SK-N-SH (cell line): ENCODE data around the gene THYN1. TPM values are rescaled to one million over a fixed set of nuclear protein-coding genes. Genes with fewer than 3 reads are reported as not detected.

ENCODE experiments used
- CTCF ChIA-PET: fragments of 300-600, 350-600 bp; formaldehyde crosslinking; extraction: SDS; loops from one replicate; lab custom pipeline; 2021; lab: Yijun Ruan, JAX
- POLR2A ChIA-PET: fragments of 350-600 bp; sonication (Branson Sonifier 250); formaldehyde crosslinking; extraction: SDS; loops from one replicate; lab custom pipeline; 2020; ENCODE audit warnings: antibody characterized with exemption, inconsistent platforms; lab: Yijun Ruan, JAX
- DNase-seq: peaks from one replicate; pipeline ENCODE4 v3.0.0; 2012
- H2AFZ ChIP-seq: fragments of 200-600 bp; sonication (generic); 2 replicates; pipeline ENCODE4 v1.8.1; 2016; ENCODE audit warnings: antibody characterized with exemption, mild to moderate bottlenecking, low read depth
- H3F3A ChIP-seq: fragments of 200-600 bp; sonication (generic); replicated peaks from 2 replicates; pipeline ENCODE3; 2016; ENCODE audit warnings: antibody characterized with exemption, mild to moderate bottlenecking; ENCODE audit not compliant: insufficient read depth
- H3K27ac ChIP-seq, 2 experiments: fragments of 200-500 bp in 1 of 2; fragments of 200-600 bp in 1 of 2; sonication (Bioruptor generic) in 1 of 2; sonication (generic), shearing (Covaris generic) in 1 of 2; 2 replicates each; pipeline versions ENCODE4 v1.5.1 to v1.6.1; 2014 to 2016; ENCODE audit warnings: low read depth in 2 of 2, inconsistent platforms in 1 of 2, low read length in 1 of 2, mild to moderate bottlenecking in 1 of 2, mixed read lengths in 1 of 2
- H3K27me3 ChIP-seq: fragments of 200-600 bp; sonication (generic), shearing (Covaris generic); 2 replicates; pipeline ENCODE4 v1.6.1; 2016; ENCODE audit warnings: mixed run types; ENCODE audit not compliant: insufficient read depth
- H3K36me3 ChIP-seq, 2 experiments: fragments of 200-500 bp in 1 of 2; fragments of 200-600 bp in 1 of 2; sonication (Bioruptor generic) in 1 of 2; sonication (generic) in 1 of 2; replicated peaks in 1 of 2; 2 replicates each; pipeline versions ENCODE3 to v1.5.1; 2014 to 2016; ENCODE audit warnings: low read length in 1 of 2, mild to moderate bottlenecking in 1 of 2; ENCODE audit not compliant: insufficient read depth in 2 of 2, control insufficient read depth in 1 of 2
- H3K4me1 ChIP-seq, 2 experiments: fragments of 200-500 bp in 1 of 2; fragments of 200-600 bp in 1 of 2; sonication (Bioruptor generic) in 1 of 2; sonication (generic), shearing (Covaris generic) in 1 of 2; 2 replicates each; pipeline versions ENCODE4 v1.5.1 to v1.6.1; 2014 to 2016; ENCODE audit warnings: low read depth in 1 of 2, low read length in 1 of 2, mixed run types in 1 of 2; ENCODE audit not compliant: insufficient read depth in 2 of 2, control insufficient read depth in 1 of 2
- H3K4me2 ChIP-seq: fragments of 200-600 bp; sonication (generic), shearing (Covaris generic); 2 replicates; pipeline ENCODE4 v1.6.1; 2017; ENCODE audit warnings: mixed run types
- H3K4me3 ChIP-seq, 2 experiments: fragments of 200-500 bp in 1 of 2; fragments of 200-600 bp in 1 of 2; sonication (Bioruptor generic) in 1 of 2; sonication (generic), shearing (Covaris generic) in 1 of 2; 2 replicates each; pipeline versions ENCODE4 v1.5.1 to v1.8.1; 2014 to 2016; ENCODE audit warnings: low read depth in 2 of 2, inconsistent platforms in 1 of 2, low read length in 1 of 2, mild to moderate bottlenecking in 1 of 2, mixed read lengths in 1 of 2, moderate library complexity in 1 of 2
- H3K79me2 ChIP-seq: fragments of 200-600 bp; sonication (generic); 2 replicates; pipeline ENCODE4 v1.8.1; 2017; ENCODE audit warnings: mild to moderate bottlenecking; ENCODE audit not compliant: insufficient read depth
- H3K9ac ChIP-seq: fragments of 200-600 bp; sonication (generic); 2 replicates; pipeline ENCODE4 v1.6.1; 2017; ENCODE audit warnings: mixed run types
- H3K9me2 ChIP-seq: fragments of 200-600 bp; sonication (generic); 2 replicates; pipeline ENCODE4 v1.6.1; 2017; ENCODE audit warnings: mixed run types
- H3K9me3 ChIP-seq: fragments of 200-600 bp; sonication (generic); 2 replicates; pipeline ENCODE4 v1.6.1; 2017; ENCODE audit warnings: mixed run types, mild to moderate bottlenecking, moderate library complexity
- H4K20me1 ChIP-seq: fragments of 200-600 bp; sonication (generic); 2 replicates; pipeline ENCODE4 v1.6.1; 2017; ENCODE audit warnings: mild to moderate bottlenecking, mixed run types; ENCODE audit not compliant: insufficient read depth
- GABPA ChIP-seq: IDR thresholded peaks from 2 replicates; pipeline ENCODE4 v1.4.0; 2012; ENCODE audit warnings: low read depth, mild to moderate bottlenecking
- MEF2A ChIP-seq: IDR thresholded peaks from 2 replicates; pipeline ENCODE4 v1.4.0; 2012; ENCODE audit warnings: low read depth, borderline replicate concordance
- MXI1 ChIP-seq: IDR thresholded peaks from 2 replicates; pipeline ENCODE4 v1.6.1; 2012; ENCODE audit warnings: mild to moderate bottlenecking, low read depth, low read length, improper control_type of control experiment
- NRF1 ChIP-seq: IDR thresholded peaks from 2 replicates; pipeline ENCODE4 v1.6.1; 2012; ENCODE audit warnings: low read depth, mild to moderate bottlenecking, low read length
- POLR2AphosphoS5 ChIP-seq: IDR thresholded peaks from 2 replicates; pipeline ENCODE4 v1.6.1; 2012; ENCODE audit warnings: low read depth, low read length
- RXRA ChIP-seq: IDR thresholded peaks from 2 replicates; pipeline ENCODE4 v1.4.0; 2012; ENCODE audit warnings: low read depth, mild to moderate bottlenecking, borderline replicate concordance
- TEAD4 ChIP-seq: IDR thresholded peaks from 2 replicates; pipeline ENCODE4 v1.4.0; 2012; ENCODE audit warnings: mild to moderate bottlenecking, borderline replicate concordance; ENCODE audit not compliant: insufficient read depth
- WGBS: methylation state at CpG from one replicate; pipeline ENCODE4 v1.1.6; 2017; ENCODE audit warnings: low lambda C conversion rate; 5-methylcytosine and 5-hydroxymethylcytosine counted together
- polyA plus RNA-seq, 3 experiments: library from polyadenylated mRNA; depleted of rRNA; stranded (reverse); fragments of >200 nt; gene quantifications; 2 replicates each; pipeline ENCODE4 v1.2.3, GENCODE V29; 2012
- TF ChIP-seq, protein P1 (sequence below): IDR thresholded peaks from 2 replicates; pipeline ENCODE4 v1.6.1; 2012; ENCODE audit warnings: mild to moderate bottlenecking, low read depth, low read length, moderate library complexity
- TF ChIP-seq, protein P2 (sequence below): IDR thresholded peaks from 2 replicates; pipeline ENCODE4 v1.4.0; 2012; ENCODE audit warnings: low read depth, borderline replicate concordance
- TF ChIP-seq, protein P3 (sequence below): fragments of 150-350 bp; IDR thresholded peaks from 2 replicates; pipeline ENCODE4 v1.6.1; 2017; ENCODE audit warnings: antibody characterized with exemption, low read length, low read depth, borderline replicate concordance

THYN1 gene
- polyA plus RNA-seq, 1 of the 3 experiments (the other 2 are of a cell fraction), result 61.8 TPM

DNA sequence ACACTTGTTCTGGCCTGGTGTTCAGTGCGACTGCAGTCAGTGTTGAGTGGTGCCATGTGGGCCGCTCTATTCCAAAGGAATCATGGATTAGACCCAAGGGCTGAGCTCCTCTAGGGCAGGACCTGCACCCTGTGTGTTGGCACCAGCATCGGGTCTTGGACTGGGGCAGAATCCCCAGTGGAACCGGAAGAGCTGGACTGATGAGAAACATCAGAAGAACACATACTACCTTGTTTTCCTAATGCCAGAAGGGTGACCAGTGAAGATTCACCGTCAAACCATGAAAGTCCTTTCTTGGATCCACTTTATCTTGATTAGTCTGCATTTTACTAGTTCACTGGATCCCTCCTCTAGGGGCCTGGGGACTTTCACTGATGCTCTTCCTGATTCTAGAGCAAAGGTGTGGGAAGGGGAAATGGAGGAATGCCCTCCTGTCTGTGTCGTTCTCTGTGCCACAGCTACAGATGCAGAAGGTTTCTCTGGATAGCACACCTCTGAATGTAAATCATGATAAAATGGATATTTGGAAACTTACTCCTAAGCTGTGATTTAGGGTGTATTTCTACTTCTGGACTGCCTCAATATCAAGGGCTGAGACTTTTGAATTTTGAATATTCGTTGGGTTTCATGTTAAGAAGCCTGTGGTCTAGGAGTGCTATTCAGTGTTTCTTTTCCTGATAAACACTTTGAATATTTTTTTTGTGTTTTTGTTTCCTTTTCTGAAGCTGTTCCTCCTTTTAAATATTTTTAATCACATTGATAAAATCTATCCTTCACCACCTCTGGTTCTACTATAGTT is 12.0 kb upstream of the THYN1 start:
- CTCF ChIA-PET, result interaction anchor here (2.0 kb wide), 1 partner anchor 11 kb away, joined by 8 read pairs; the partner anchor contains the start of gene GLB1L3
- TF ChIP-seq MXI1 (no peak), NRF1 (no peak), GABPA (no peak), MEF2A (no peak), RXRA (no peak), POLR2AphosphoS5 (no peak), TEAD4 (no peak)
- TF ChIP-seq, protein P1, sequence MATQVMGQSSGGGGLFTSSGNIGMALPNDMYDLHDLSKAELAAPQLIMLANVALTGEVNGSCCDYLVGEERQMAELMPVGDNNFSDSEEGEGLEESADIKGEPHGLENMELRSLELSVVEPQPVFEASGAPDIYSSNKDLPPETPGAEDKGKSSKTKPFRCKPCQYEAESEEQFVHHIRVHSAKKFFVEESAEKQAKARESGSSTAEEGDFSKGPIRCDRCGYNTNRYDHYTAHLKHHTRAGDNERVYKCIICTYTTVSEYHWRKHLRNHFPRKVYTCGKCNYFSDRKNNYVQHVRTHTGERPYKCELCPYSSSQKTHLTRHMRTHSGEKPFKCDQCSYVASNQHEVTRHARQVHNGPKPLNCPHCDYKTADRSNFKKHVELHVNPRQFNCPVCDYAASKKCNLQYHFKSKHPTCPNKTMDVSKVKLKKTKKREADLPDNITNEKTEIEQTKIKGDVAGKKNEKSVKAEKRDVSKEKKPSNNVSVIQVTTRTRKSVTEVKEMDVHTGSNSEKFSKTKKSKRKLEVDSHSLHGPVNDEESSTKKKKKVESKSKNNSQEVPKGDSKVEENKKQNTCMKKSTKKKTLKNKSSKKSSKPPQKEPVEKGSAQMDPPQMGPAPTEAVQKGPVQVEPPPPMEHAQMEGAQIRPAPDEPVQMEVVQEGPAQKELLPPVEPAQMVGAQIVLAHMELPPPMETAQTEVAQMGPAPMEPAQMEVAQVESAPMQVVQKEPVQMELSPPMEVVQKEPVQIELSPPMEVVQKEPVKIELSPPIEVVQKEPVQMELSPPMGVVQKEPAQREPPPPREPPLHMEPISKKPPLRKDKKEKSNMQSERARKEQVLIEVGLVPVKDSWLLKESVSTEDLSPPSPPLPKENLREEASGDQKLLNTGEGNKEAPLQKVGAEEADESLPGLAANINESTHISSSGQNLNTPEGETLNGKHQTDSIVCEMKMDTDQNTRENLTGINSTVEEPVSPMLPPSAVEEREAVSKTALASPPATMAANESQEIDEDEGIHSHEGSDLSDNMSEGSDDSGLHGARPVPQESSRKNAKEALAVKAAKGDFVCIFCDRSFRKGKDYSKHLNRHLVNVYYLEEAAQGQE, result no peak
- TF ChIP-seq, protein P2, sequence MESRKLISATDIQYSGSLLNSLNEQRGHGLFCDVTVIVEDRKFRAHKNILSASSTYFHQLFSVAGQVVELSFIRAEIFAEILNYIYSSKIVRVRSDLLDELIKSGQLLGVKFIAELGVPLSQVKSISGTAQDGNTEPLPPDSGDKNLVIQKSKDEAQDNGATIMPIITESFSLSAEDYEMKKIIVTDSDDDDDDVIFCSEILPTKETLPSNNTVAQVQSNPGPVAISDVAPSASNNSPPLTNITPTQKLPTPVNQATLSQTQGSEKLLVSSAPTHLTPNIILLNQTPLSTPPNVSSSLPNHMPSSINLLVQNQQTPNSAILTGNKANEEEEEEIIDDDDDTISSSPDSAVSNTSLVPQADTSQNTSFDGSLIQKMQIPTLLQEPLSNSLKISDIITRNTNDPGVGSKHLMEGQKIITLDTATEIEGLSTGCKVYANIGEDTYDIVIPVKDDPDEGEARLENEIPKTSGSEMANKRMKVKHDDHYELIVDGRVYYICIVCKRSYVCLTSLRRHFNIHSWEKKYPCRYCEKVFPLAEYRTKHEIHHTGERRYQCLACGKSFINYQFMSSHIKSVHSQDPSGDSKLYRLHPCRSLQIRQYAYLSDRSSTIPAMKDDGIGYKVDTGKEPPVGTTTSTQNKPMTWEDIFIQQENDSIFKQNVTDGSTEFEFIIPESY, result no peak
- TF ChIP-seq, protein P3, sequence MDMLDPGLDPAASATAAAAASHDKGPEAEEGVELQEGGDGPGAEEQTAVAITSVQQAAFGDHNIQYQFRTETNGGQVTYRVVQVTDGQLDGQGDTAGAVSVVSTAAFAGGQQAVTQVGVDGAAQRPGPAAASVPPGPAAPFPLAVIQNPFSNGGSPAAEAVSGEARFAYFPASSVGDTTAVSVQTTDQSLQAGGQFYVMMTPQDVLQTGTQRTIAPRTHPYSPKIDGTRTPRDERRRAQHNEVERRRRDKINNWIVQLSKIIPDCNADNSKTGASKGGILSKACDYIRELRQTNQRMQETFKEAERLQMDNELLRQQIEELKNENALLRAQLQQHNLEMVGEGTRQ, result no peak
- no peak overlapping the region for H3K27ac ChIP-seq
- no peaks in the 10 kb centered on the region for H4K20me1 ChIP-seq
- no peaks in the 10 kb centered on the region for H3K79me2 ChIP-seq
- POLR2A ChIA-PET, result no interaction called here
- H3F3A ChIP-seq, result no peaks in the 10 kb centered on the region
- 92% methylated on average over 7 of the region's 7 CpGs for WGBS
- H3K4me3 ChIP-seq, result no peak overlapping the region
- H3K27me3 ChIP-seq, result no peaks in the 10 kb centered on the region
- no peak overlapping the region for H2AFZ ChIP-seq
- H3K9me3 ChIP-seq, result no peaks in the 10 kb centered on the region
- H3K4me1 ChIP-seq, result no peaks in the 10 kb centered on the region
- H3K9me2 ChIP-seq, result no peaks in the 10 kb centered on the region
- H3K36me3 ChIP-seq, result peaks cover 3 to 42% of the 10 kb centered on the region in 2 experiments
- H3K4me2 ChIP-seq, result no peak overlapping the region
- no peak overlapping the region for H3K9ac ChIP-seq
- DNase-seq, result no peak
